Mammary epithelial cell (primary cell): ENCODE data around the gene RAI14.

Experiments used
- CTCF ChIP-seq, 2 donors: IDR thresholded peaks in 1 of 2; conservative IDR thresholded peaks in 1 of 2; 2 replicates each; pipeline ENCODE4 v1.5.1; 2011 to 2012; ENCODE audit warnings: inconsistent platforms in 2 of 2, low read length in 2 of 2, mild to moderate bottlenecking in 2 of 2, control low read depth in 1 of 2, low read depth in 1 of 2; ENCODE audit not compliant: insufficient read depth in 1 of 2; ENCODE audit errors: extremely low read depth in 1 of 2
- EZH2 ChIP-seq: IDR thresholded peaks from 2 replicates; pipeline ENCODE4 v1.6.1; 2012; ENCODE audit warnings: low read length, inconsistent platforms, borderline replicate concordance

DNA sequence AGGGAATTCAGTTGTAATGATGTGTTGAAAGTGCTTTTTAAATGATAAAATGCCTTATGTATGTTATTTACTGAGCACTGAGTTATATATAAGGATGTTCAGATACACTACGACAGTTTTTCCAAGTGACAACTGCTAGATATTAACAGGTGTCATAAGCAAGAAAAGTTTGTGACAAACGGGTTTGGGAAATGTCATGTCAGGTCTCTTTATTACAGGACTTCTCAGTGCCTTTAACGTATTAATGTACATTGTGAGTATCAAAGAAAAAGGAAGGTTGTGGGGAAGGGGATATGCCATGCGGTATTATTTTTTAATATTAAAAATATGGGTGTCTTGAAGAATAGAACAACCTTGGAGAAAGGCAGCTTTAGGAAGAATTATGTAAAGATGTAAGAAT lies 56.4 kb downstream of the RAI14 start:
- TF ChIP-seq CTCF (conservative IDR thresholded peaks at IDR 0.05 in 1 of 2, IDR thresholded peaks at IDR 0.05 in 1 of 2; ENCODE audit: extremely low read depth in 1 of 2, insufficient read depth in 1 of 2, low read depth in 1 of 2, low read length in 2 of 2) (no peak), EZH2 (no peak)
